CD14-positive monocyte (primary cell): ENCODE results near the gene STK4. TPM values are rescaled to one million over a fixed set of nuclear protein-coding genes. Genes with fewer than 3 reads are reported as not detected.

Source experiments
- DNase-seq, 3 donors: peaks; one replicate each; pipeline ENCODE4 v3.0.0-alpha.2; 2011 to 2022
- H2AFZ ChIP-seq: 2 replicates; pipeline ENCODE4 v1.6.0; 2012; ENCODE audit warnings: mild to moderate bottlenecking, low read depth, low read length, inconsistent platforms; ENCODE audit not compliant: insufficient read depth, poor library complexity, severe bottlenecking
- H3K27ac ChIP-seq, 2 donors: 1 replicate in 1 of 2; 2 replicates in 1 of 2; pipeline ENCODE4 v1.5.1; 2012 to 2013; ENCODE audit warnings: low read length in 2 of 2, control low read depth in 1 of 2, inconsistent platforms in 1 of 2, low read depth in 1 of 2, mild to moderate bottlenecking in 1 of 2
- H3K27me3 ChIP-seq, 2 donors: one replicate each; pipeline versions ENCODE4 v1.6.0 to v1.6.1; 2011 to 2013; ENCODE audit warnings: low read length in 2 of 2; ENCODE audit not compliant: control insufficient read depth in 2 of 2, insufficient read depth in 2 of 2
- H3K36me3 ChIP-seq, 2 donors: replicated peaks in 1 of 2; 1 replicate in 1 of 2; 2 replicates in 1 of 2; pipeline versions ENCODE4 v1.5.1 to v1.6.1; 2012 to 2013; ENCODE audit warnings: low read length in 2 of 2, control low read depth in 1 of 2, inconsistent platforms in 1 of 2, mild to moderate bottlenecking in 1 of 2; ENCODE audit not compliant: insufficient read depth in 2 of 2, control insufficient read depth in 1 of 2
- H3K4me1 ChIP-seq, 2 donors: 1 replicate in 1 of 2; 2 replicates in 1 of 2; pipeline versions ENCODE4 v1.5.1 to v1.6.1; 2012 to 2013; ENCODE audit warnings: low read length in 2 of 2, control low read depth in 1 of 2, inconsistent platforms in 1 of 2, mild to moderate bottlenecking in 1 of 2, moderate library complexity in 1 of 2; ENCODE audit not compliant: insufficient read depth in 2 of 2, control insufficient read depth in 1 of 2
- H3K4me2 ChIP-seq: replicated peaks from 2 replicates; pipeline ENCODE3; 2012; ENCODE audit warnings: low read length, moderate library complexity, mild to moderate bottlenecking; ENCODE audit not compliant: poor library complexity, severe bottlenecking; ENCODE audit errors: extremely low read depth
- H3K4me3 ChIP-seq, 3 experiments: fragments of 200-600 bp in 1 of 3; sonication (generic) in 1 of 3; replicated peaks in 1 of 3; 1 replicate in 2 of 3; 2 replicates in 1 of 3; pipeline ENCODE4 v1.5.1; 2011 to 2013; ENCODE audit warnings: low read length in 3 of 3, mild to moderate bottlenecking in 3 of 3, control low read depth in 2 of 3, low read depth in 2 of 3, inconsistent platforms in 1 of 3, moderate library complexity in 1 of 3
- H3K79me2 ChIP-seq: 2 replicates; pipeline ENCODE4 v1.6.0; 2012; ENCODE audit warnings: mild to moderate bottlenecking, control low read depth, inconsistent platforms, low read length, moderate library complexity; ENCODE audit not compliant: insufficient read depth
- H3K9ac ChIP-seq: 2 replicates; pipeline ENCODE4 v1.6.0; 2017; ENCODE audit warnings: low read length, mild to moderate bottlenecking; ENCODE audit not compliant: insufficient read depth, poor library complexity, severe bottlenecking
- H3K9me3 ChIP-seq, 2 donors: replicated peaks in 1 of 2; 1 replicate in 1 of 2; 2 replicates in 1 of 2; pipeline versions ENCODE4 v1.5.1 to v1.6.1; 2012 to 2013; ENCODE audit warnings: low read length in 2 of 2, control low read depth in 1 of 2; ENCODE audit not compliant: control insufficient read depth in 1 of 2, insufficient read depth in 1 of 2
- H4K20me1 ChIP-seq: 2 replicates; pipeline ENCODE4 v1.6.0; 2012; ENCODE audit warnings: mild to moderate bottlenecking, low read length, control low read depth, moderate library complexity; ENCODE audit not compliant: insufficient read depth
- H3K27ac Mint-ChIP-seq, 7 donors: one replicate each; pipeline ENCODE4 v1.8.0; 2020; ENCODE audit warnings: mild to moderate bottlenecking in 7 of 7, mixed read lengths in 7 of 7, moderate library complexity in 6 of 7, inconsistent platforms in 2 of 7
- H3K27me3 Mint-ChIP-seq, 3 donors: one replicate each; pipeline ENCODE4 v1.8.0; 2021 to 2022; ENCODE audit warnings: low read depth in 3 of 3, mild to moderate bottlenecking in 3 of 3, mixed read lengths in 3 of 3, moderate library complexity in 3 of 3, inconsistent platforms in 1 of 3
- H3K36me3 Mint-ChIP-seq, 2 donors: one replicate each; pipeline ENCODE4 v1.8.0; 2020; ENCODE audit warnings: mixed read lengths in 2 of 2, inconsistent platforms in 1 of 2, mild to moderate bottlenecking in 1 of 2
- H3K4me1 Mint-ChIP-seq: one replicate; pipeline ENCODE4 v1.8.0; 2020; ENCODE audit warnings: mild to moderate bottlenecking, mixed read lengths
- H3K4me3 Mint-ChIP-seq, 2 donors: one replicate each; pipeline ENCODE4 v1.8.0; 2020; ENCODE audit warnings: mild to moderate bottlenecking in 2 of 2, mixed read lengths in 2 of 2, moderate library complexity in 1 of 2
- H3K9me3 Mint-ChIP-seq, 7 donors: one replicate each; pipeline ENCODE4 v1.8.0; 2020 to 2022; ENCODE audit warnings: mixed read lengths in 7 of 7, mild to moderate bottlenecking in 6 of 7, moderate library complexity in 6 of 7, inconsistent platforms in 2 of 7
- WGBS: methylation state at CpG from one replicate; pipeline ENCODE4 v1.1.5; 2013; ENCODE audit warnings: missing lambda C conversion rate; ENCODE audit not compliant: insufficient coverage; 5-methylcytosine and 5-hydroxymethylcytosine counted together
- intact Hi-C, 2 donors: fragments of 100-400 bp; cut with micrococcal nuclease; formaldehyde crosslinking; loops; one replicate each; pipeline versions ENCODE4 v1.15.0 to v1.15.1; 2023
- polyA plus RNA-seq, 3 donors: library from polyadenylated mRNA; depleted of rRNA in 1 of 3; unstranded in 2 of 3; stranded (reverse) in 1 of 3; fragments of 300-500 nt in 2 of 3; fragments of >200 nt in 1 of 3; fragmentation: Illumina TruSeq in 2 of 3; gene quantifications; 1 replicate in 2 of 3; 2 replicates in 1 of 3; pipeline ENCODE4 v1.2.3, GENCODE V29; 2012 to 2021
- TF ChIP-seq, protein P1 (sequence below): fragments of 200-600 bp; IDR thresholded peaks from one replicate; pipeline ENCODE4 v1.8.0; 2022; ENCODE audit warnings: antibody characterized with exemption, mild to moderate bottlenecking

The STK4 gene
- polyA plus RNA-seq, 3 donors: 53.0 to 123 (median 69.9) TPM

DNA sequence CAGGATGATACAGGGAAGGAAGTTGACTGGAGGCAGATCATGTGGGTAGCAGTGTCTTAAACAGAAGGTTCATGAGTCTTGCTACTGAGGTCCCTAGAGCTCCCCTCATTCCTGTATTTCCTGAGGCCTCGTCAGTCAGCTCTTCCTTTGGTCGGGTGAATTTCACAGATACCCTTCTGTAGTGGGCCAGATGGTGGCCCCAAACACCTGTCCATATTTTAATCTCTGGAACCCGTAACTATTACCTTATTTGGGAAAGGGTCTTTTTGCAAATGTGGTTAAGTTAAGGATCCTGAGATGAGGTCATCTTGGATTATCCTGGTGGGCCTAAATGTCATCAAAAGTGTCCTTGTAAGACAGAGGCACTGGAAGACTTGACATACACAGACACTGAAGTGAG is 125.1 kb downstream of the STK4 start:
- TF ChIP-seq, protein P1, sequence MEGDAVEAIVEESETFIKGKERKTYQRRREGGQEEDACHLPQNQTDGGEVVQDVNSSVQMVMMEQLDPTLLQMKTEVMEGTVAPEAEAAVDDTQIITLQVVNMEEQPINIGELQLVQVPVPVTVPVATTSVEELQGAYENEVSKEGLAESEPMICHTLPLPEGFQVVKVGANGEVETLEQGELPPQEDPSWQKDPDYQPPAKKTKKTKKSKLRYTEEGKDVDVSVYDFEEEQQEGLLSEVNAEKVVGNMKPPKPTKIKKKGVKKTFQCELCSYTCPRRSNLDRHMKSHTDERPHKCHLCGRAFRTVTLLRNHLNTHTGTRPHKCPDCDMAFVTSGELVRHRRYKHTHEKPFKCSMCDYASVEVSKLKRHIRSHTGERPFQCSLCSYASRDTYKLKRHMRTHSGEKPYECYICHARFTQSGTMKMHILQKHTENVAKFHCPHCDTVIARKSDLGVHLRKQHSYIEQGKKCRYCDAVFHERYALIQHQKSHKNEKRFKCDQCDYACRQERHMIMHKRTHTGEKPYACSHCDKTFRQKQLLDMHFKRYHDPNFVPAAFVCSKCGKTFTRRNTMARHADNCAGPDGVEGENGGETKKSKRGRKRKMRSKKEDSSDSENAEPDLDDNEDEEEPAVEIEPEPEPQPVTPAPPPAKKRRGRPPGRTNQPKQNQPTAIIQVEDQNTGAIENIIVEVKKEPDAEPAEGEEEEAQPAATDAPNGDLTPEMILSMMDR: no peak
- H3K4me2 ChIP-seq: no peak overlapping the region
- Mint-ChIP-seq H3K27me3 (peaks cover 2 to 5% (median 4%) of the 10 kb centered on the region in 3 donors), H3K36me3 (peaks cover 28 to 40% of the 10 kb centered on the region in 2 donors), H3K4me3 (no peak overlapping the region), H3K9me3 (peaks cover 0 to 2% (median 0%) of the 10 kb centered on the region in 7 donors), H3K27ac (no peak overlapping the region), H3K4me1 (peaks cover 5% of the 10 kb centered on the region)
- H2AFZ ChIP-seq: no peak overlapping the region
- no peaks in the 10 kb centered on the region for H3K4me1 ChIP-seq
- H3K27ac ChIP-seq: no peak overlapping the region
- H4K20me1 ChIP-seq: peaks cover 11% of the 10 kb centered on the region
- H3K79me2 ChIP-seq: no peaks in the 10 kb centered on the region
- intact Hi-C loops: loop anchor here in 1 of 2 donors (10.0 kb wide), 1 partner anchor 47 kb away; no protein-coding TSS in a partner anchor
- no peak overlapping the region for H3K4me3 ChIP-seq
- H3K9me3 ChIP-seq: no peaks in the 10 kb centered on the region
- WGBS: no CpG with 5 or more reads among the region's 3 CpGs
- no peak for DNase-seq
- no peak overlapping the region for H3K9ac ChIP-seq
- H3K36me3 ChIP-seq: peaks cover 0 to 45% of the 10 kb centered on the region in 2 donors
- peaks cover 4% of the 10 kb centered on the region in 2 donors for H3K27me3 ChIP-seq

DNA sequence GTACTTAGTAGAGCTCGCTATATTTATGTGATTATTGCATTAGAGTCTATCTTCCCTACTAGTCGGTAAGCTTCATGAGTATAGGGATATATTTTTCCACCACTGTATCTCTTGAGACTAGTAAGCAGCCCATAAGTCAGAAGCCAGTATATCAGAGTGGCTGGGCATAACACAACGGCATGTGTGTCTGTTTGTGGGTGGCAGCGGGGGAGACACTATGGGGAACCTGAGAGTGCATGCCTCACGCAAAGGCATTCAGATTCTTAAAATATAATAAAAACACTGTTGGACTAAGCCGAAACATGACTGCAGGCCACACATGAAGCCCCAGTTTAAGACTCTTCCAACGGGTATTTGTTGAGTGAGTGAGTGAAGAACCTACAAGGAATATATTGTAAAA is 126.6 kb downstream of the STK4 start:
- Histone ChIP-seq H3K4me1 (peaks cover 0 to 4% of the 10 kb centered on the region in 2 donors), H3K4me3 (no peak overlapping the region), H3K27me3 (peaks cover 15 to 18% of the 10 kb centered on the region in 2 donors), H2AFZ (no peak overlapping the region), H3K36me3 (peaks cover 0 to 33% of the 10 kb centered on the region in 2 donors), H3K9ac (no peak overlapping the region), H3K9me3 (peaks cover 0 to 6% of the 10 kb centered on the region in 2 donors), H3K79me2 (no peaks in the 10 kb centered on the region), H3K4me2 (no peak overlapping the region), H3K27ac (no peak overlapping the region), H4K20me1 (peaks cover 4% of the 10 kb centered on the region)
- WGBS: no CpG with 5 or more reads among the region's 7 CpGs
- TF ChIP-seq, protein P1: no peak
- Mint-ChIP-seq H3K36me3 (peaks cover 21 to 29% of the 10 kb centered on the region in 2 donors), H3K4me3 (no peak overlapping the region), H3K27me3 (peaks cover 13 to 18% (median 13%) of the 10 kb centered on the region in 3 donors), H3K9me3 (peaks cover 0 to 5% (median 0%) of the 10 kb centered on the region in 7 donors), H3K27ac (no peak overlapping the region), H3K4me1 (peaks cover 5% of the 10 kb centered on the region)
- intact Hi-C loops: loop anchor here in 1 of 2 donors (10.0 kb wide), 1 partner anchor 48 kb away; no protein-coding TSS in a partner anchor
- no peak for DNase-seq
